ENCODE measurements around the gene CD2AP. TPM values are rescaled to one million over a fixed set of nuclear protein-coding genes. Genes with fewer than 3 reads are reported as not detected.
A peak's percentile ranks its signal among the peaks of the same experiment; 100 is the strongest.

The CD2AP gene
- total RNA-seq, 3 donors from 2014 or later = 61.7 to 173 (median 104) TPM

DNA sequence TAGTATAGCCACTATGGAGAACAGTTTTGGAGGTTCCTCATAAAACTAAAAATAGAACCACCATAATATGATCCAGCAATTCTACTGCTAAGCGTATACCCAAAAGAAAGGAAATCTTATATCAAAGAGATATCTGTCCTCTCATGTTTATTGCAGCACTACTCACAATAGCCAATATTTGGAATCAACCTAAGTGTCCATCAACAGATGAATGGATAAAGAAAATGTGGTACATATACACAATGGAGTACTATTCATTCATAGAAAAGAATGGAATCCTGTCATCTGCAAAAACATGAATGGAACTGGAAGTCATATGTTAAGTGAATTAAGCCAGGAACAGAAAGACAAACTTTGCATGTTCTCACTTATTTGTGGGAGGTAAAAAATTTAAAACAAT is 5.7 kb upstream of the CD2AP start:
- Histone ChIP-seq H3K9me3 (no peaks in the 10 kb centered on the region), H3K36me3 (ENCODE audit: low read depth) (no peaks in the 10 kb centered on the region), H3K4me3 (no peak overlapping the region), H3K4me1 (ENCODE audit: low read depth) (no peaks in the 10 kb centered on the region)
- no peak for ATAC-seq
- TF ChIP-seq, protein P1, sequence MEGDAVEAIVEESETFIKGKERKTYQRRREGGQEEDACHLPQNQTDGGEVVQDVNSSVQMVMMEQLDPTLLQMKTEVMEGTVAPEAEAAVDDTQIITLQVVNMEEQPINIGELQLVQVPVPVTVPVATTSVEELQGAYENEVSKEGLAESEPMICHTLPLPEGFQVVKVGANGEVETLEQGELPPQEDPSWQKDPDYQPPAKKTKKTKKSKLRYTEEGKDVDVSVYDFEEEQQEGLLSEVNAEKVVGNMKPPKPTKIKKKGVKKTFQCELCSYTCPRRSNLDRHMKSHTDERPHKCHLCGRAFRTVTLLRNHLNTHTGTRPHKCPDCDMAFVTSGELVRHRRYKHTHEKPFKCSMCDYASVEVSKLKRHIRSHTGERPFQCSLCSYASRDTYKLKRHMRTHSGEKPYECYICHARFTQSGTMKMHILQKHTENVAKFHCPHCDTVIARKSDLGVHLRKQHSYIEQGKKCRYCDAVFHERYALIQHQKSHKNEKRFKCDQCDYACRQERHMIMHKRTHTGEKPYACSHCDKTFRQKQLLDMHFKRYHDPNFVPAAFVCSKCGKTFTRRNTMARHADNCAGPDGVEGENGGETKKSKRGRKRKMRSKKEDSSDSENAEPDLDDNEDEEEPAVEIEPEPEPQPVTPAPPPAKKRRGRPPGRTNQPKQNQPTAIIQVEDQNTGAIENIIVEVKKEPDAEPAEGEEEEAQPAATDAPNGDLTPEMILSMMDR (IDR thresholded peaks at IDR 0.05) = no peak
- intact Hi-C loops (cut with DNase I, micrococcal nuclease) = loop anchor here in 1 of 2 donors (10.0 kb wide), 1 partner anchor 57 kb away; no protein-coding TSS in a partner anchor
- DNase-seq = no peak

DNA sequence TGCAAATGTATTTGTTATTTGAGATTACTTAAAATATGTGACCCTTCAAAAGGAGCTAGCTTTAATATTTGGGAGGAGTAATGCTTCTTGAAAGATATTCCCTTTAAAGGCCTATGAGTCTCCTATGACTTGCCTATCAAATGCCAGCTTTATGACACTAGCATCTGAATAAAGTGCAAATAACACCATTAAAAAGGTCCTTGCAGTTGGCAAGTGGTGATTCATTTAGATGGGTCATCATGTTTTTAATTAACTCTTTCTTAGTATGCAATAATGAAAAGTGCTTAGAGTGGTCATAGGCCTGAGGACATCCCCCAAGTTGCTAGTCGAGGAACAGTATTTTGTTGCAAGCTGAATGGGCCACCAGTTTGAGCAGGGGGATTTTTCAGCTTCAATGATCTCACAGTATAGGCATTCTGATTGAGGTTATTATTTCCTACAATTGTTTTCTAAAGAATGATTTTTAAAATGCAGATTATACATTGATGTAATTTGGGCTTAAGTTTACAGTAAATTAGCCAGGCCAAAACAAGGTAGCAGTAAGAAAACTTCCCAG is 3.7 kb upstream of the CD2AP start:
- TF ChIP-seq, protein P1 (IDR thresholded peaks at IDR 0.05) = no peak
- Histone ChIP-seq H3K4me1 (ENCODE audit: low read depth) (no peaks in the 10 kb centered on the region), H3K9me3 (no peaks in the 10 kb centered on the region), H3K4me3 (no peak overlapping the region), H3K36me3 (ENCODE audit: low read depth) (no peaks in the 10 kb centered on the region)
- DNase-seq (no peak), ATAC-seq (no peak)
- intact Hi-C loops (cut with DNase I, micrococcal nuclease) = loop anchor here in 1 of 2 donors (10.0 kb wide), 1 partner anchor 59 kb away; no protein-coding TSS in a partner anchor

DNA sequence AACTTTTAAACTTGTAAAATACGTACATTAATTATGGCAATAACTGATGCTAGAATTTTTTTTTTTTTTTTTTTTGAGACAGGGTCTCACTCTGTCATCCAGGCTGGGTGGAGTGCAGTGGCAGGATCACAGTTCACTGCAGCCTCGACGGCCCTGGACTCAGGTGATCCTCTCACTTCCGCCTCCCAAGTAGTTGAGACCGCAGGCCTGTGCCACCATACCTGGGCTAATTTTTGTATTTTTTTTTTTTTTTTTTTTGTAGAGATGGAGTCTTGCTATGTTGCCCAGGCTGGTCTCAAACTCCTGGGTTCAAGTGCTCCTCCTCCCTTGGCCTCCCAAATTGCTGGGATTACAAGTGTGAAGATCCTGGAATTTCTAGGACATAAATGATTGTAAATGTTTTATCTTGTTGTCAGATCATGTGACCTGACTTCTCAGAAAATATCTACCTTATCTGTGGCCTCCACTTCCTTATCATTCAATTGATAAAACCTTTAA is 2.2 kb upstream of the CD2AP start:
- Histone ChIP-seq H3K36me3 (ENCODE audit: low read depth) (no peaks in the 10 kb centered on the region), H3K9me3 (no peaks in the 10 kb centered on the region), H3K4me1 (ENCODE audit: low read depth) (peaks cover under 1% of the 10 kb centered on the region), H3K4me3 (no peak overlapping the region)
- no peak for ATAC-seq
- intact Hi-C loops (cut with DNase I, micrococcal nuclease) = loop anchor here in 1 of 2 donors (10.0 kb wide), 1 partner anchor 61 kb away; no protein-coding TSS in a partner anchor
- TF ChIP-seq, protein P1 (IDR thresholded peaks at IDR 0.05) = no peak
- DNase-seq = no peak

DNA sequence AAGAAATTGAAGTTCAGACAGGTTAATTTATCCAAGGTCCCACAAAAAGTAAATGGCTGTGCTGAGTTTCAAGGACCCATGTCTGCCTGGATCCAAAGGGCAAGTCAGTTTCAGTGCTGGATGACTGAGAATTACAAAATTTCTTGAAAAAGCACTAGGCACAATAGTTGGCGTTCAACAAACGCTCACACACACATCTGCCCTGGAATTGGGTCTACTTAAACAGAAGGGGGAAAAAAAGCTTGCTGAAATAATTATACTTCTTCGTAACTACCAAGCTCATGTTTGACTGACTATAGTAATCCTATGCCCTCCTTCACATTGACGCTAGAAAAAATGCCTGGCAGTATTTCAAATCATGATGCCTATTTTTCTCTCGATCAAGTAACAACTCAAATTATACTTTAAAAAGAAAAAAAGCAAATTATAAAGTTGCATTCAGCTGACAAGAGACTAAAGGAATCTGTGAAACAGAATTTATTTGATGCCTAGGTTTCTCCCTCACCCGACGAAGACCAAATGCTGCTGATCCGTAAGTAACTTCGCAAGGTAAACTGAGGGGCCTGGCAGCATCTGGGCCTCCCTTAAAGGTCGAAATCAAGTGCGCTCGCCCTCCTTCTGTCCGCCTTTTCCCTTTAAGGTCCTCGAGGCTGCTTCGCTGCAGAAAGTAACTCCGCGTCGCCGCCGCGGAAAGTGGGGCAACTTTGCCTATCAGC is 650 bp upstream of the CD2AP start:
- ATAC-seq (no peak), DNase-seq (no peak)
- intact Hi-C loops (cut with DNase I, micrococcal nuclease) = loop anchor here in 1 of 2 donors (10.0 kb wide), 1 partner anchor 62 kb away; no protein-coding TSS in a partner anchor
- H3K4me3 ChIP-seq = peak overlapping the region; percentile 67
- no peaks in the 10 kb centered on the region for H3K9me3 ChIP-seq
- no peaks in the 10 kb centered on the region for H3K36me3 ChIP-seq (ENCODE audit: low read depth)
- peaks cover 8% of the 10 kb centered on the region for H3K4me1 ChIP-seq (ENCODE audit: low read depth)
- TF ChIP-seq, protein P1 (IDR thresholded peaks at IDR 0.05) = no peak

DNA sequence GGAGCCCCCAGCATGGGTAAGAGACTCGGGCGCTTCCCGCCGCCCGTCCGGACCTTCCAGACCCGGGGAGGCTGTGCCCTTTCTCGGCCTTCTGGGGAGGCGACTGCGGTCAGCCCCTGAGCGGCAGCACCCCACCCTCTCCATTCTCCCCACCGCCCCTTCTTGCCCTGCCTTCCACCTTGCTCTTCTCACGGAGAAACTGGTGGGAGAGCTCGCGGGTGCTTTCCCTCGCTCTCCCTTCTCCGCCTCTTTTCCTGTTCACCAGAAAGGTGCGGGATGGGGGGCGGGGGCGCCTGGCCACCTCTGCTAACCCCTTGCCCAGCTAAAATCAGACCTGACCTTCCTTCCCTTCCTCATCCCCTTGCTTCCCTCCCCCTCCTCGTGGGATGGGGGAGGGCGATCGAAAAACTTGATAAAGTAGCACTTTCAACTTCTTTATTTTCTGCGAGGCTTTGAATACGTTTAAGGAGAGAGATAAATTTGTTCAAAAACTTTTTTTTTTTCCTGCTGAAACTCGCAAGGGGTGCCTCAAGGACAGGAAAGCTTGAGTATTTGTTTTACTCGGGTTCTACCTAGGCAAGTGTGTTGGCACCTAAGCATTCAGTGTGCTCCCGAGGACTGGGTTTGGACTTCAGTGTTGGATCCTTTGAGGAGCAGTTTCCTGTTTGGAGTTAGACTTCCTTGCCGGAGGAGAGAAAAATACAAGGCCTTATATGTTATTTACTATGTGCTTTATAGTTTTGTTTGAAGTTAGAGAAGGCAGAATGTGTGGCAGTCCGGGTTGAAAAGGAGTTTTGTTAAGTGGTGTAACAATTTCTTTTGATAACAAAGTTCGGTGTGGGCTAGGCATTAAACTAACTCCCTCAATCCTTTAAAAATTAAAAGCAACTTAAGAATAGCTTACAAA is 897 bp downstream of the CD2AP start:
- TF ChIP-seq, protein P1 (IDR thresholded peaks at IDR 0.05) = no peak
- Histone ChIP-seq H3K36me3 (ENCODE audit: low read depth) (no peaks in the 10 kb centered on the region), H3K4me1 (ENCODE audit: low read depth) (peaks cover 19% of the 10 kb centered on the region), H3K4me3 (peak overlapping the region; percentile 67), H3K9me3 (no peaks in the 10 kb centered on the region)
- DNase-seq = peak in 1 of 3 donors; percentile 57
- peak; percentile 50 for ATAC-seq
- intact Hi-C loops (cut with DNase I, micrococcal nuclease) = loop anchor here in 1 of 2 donors (10.0 kb wide), 1 partner anchor 64 kb away; no protein-coding TSS in a partner anchor
